K562 (cell line): ENCODE data around the gene TECRL. TPM values are rescaled to one million over a fixed set of nuclear protein-coding genes. Genes with fewer than 3 reads are reported as not detected.

Source experiments
- ATAC-seq: fragments of 200-7000 bp; cut with Tn5 transposase; 3 replicates; pipeline ENCODE4 v1.9.1; 2020; ENCODE audit warnings: moderate library complexity
- BruUV-seq: library from RNA; stranded (reverse); fragments of 400-500 nt; replicated peaks from 2 replicates; lab custom pipeline; 2021; lab: Mats Ljungman, UMichigan
- CTCF ChIA-PET: fragments of 300-600 bp; formaldehyde crosslinking; extraction: SDS; loops from one replicate; lab custom pipeline; 2021; ENCODE audit warnings: low intra/inter-chr PET ratio; lab: Yijun Ruan, JAX
- POLR2A ChIA-PET: fragments of 300-600, 350-650 bp; sonication (Branson Sonifier 250); formaldehyde crosslinking; extraction: SDS; loops from one replicate; lab custom pipeline; 2021; ENCODE audit warnings: antibody characterized with exemption, inconsistent platforms; lab: Yijun Ruan, JAX
- DNase-seq, 4 experiments: peaks; one replicate each; pipeline versions ENCODE4 v3.0.0 to v3.0.0-alpha.2; 2011 to 2018; ENCODE audit warnings: low spot score in 3 of 4, mixed read lengths in 3 of 4; ENCODE audit errors: extremely low read depth in 1 of 4
- FAIRE-seq: peaks from 2 replicates; lab custom pipeline; 2011; peaks lifted over from hg19 to GRCh38; lab: Jason Lieb, UNC
- H2AFZ ChIP-seq: 2 replicates; pipeline ENCODE4 v1.6.0; 2011; ENCODE audit warnings: low read depth, low read length, control low read depth, inconsistent platforms
- H3K27ac ChIP-seq: fragments of 200-600 bp; 3 replicates; pipeline ENCODE4 v1.8.0; 2011; ENCODE audit warnings: low read depth, mild to moderate bottlenecking, control low read depth, inconsistent platforms, low read length, moderate library complexity, mixed read lengths; ENCODE audit errors: extremely low read depth
- H3K27me3 ChIP-seq, 2 experiments: fragments of 300-600 bp in 1 of 2; 2 replicates in 1 of 2; 3 replicates in 1 of 2; pipeline versions ENCODE4 v1.6.0 to v1.8.0; 2011; ENCODE audit warnings: inconsistent platforms in 2 of 2, low read length in 2 of 2, mild to moderate bottlenecking in 1 of 2, mixed read lengths in 1 of 2, moderate library complexity in 1 of 2; ENCODE audit not compliant: control insufficient read depth in 2 of 2, insufficient read depth in 2 of 2
- H3K36me3 ChIP-seq: fragments of 300-600 bp; 3 replicates; pipeline ENCODE4 v1.8.0; 2011; ENCODE audit warnings: mild to moderate bottlenecking, low read length, inconsistent platforms; ENCODE audit not compliant: control insufficient read depth, insufficient read depth
- H3K4me1 ChIP-seq, 2 experiments: fragments of 200-600 bp in 1 of 2; replicated peaks in 1 of 2; 2 replicates in 1 of 2; 3 replicates in 1 of 2; pipeline versions ENCODE4 v1.5.1 to v1.8.0; 2011; ENCODE audit warnings: inconsistent platforms in 2 of 2, low read length in 2 of 2, mild to moderate bottlenecking in 1 of 2, mixed read lengths in 1 of 2, moderate library complexity in 1 of 2; ENCODE audit not compliant: control insufficient read depth in 2 of 2, insufficient read depth in 2 of 2
- H3K4me2 ChIP-seq: 2 replicates; pipeline ENCODE4 v1.6.1; 2011; ENCODE audit warnings: low read length, control low read depth, inconsistent platforms, mixed read lengths; ENCODE audit not compliant: insufficient read depth
- H3K4me3 ChIP-seq: fragments of 200-600 bp; sonication (generic), shearing (Covaris generic); 2 replicates; pipeline ENCODE4 v1.5.1; 2016; ENCODE audit warnings: control low read depth, inconsistent platforms
- H3K79me2 ChIP-seq: fragments of 200-600 bp; 3 replicates; pipeline ENCODE4 v1.8.0; 2011; ENCODE audit warnings: low read length, inconsistent platforms; ENCODE audit not compliant: control insufficient read depth, insufficient read depth
- H3K9ac ChIP-seq, 2 experiments: 2 replicates each; pipeline versions ENCODE4 v1.6.0 to v1.6.1; 2011; ENCODE audit warnings: low read depth in 2 of 2, low read length in 2 of 2, control low read depth in 1 of 2, inconsistent platforms in 1 of 2, mild to moderate bottlenecking in 1 of 2, mixed read lengths in 1 of 2; ENCODE audit not compliant: insufficient read depth in 1 of 2
- H3K9me1 ChIP-seq: one replicate; pipeline ENCODE4 v1.6.0; 2011; ENCODE audit warnings: inconsistent platforms, mild to moderate bottlenecking, low read length, moderate library complexity; ENCODE audit not compliant: control insufficient read depth, insufficient read depth
- H3K9me3 ChIP-seq: replicated peaks from 2 replicates; pipeline ENCODE4 v1.5.1; 2011; ENCODE audit warnings: low read depth, low read length, inconsistent platforms; ENCODE audit not compliant: control insufficient read depth, insufficient read depth
- H4K20me1 ChIP-seq: replicated peaks from 2 replicates; pipeline ENCODE4 v1.6.1; 2011; ENCODE audit warnings: low read length, inconsistent platforms, mixed read lengths; ENCODE audit not compliant: control insufficient read depth, insufficient read depth
- ELF4 ChIP-seq: fragments of 450-650 bp; formaldehyde crosslinking; IDR thresholded peaks from 2 replicates; pipeline ENCODE4 v1.4.0; 2022; ENCODE audit warnings: missing genetic modification characterization
- HCFC1 ChIP-seq: IDR thresholded peaks from 2 replicates; pipeline ENCODE4 v1.6.1; 2012; ENCODE audit warnings: low read depth, low read length, improper control_type of control experiment
- KDM5B ChIP-seq: fragments of 200-600 bp; sonication (generic); IDR thresholded peaks from 2 replicates; pipeline ENCODE4 v1.6.1; 2012; ENCODE audit warnings: low read depth, mild to moderate bottlenecking, moderate library complexity, low read length, control low read depth, inconsistent platforms; ENCODE audit not compliant: insufficient replicate concordance
- MED1 ChIP-seq: sonication (generic); formaldehyde crosslinking; IDR thresholded peaks from 2 replicates; pipeline ENCODE4 v1.8.1; 2023; ENCODE audit warnings: missing genetic modification reagents, borderline replicate concordance
- RAD51 ChIP-seq: fragments of 450-650 bp; IDR thresholded peaks from 2 replicates; pipeline ENCODE4 v1.7.1; 2016; ENCODE audit warnings: low read depth, mild to moderate bottlenecking, borderline replicate concordance
- SP2 ChIP-seq: IDR thresholded peaks from 2 replicates; pipeline ENCODE4 v1.6.1; 2011; ENCODE audit warnings: mild to moderate bottlenecking, low read depth, low read length, moderate library complexity; ENCODE audit not compliant: poor library complexity, severe bottlenecking; ENCODE audit errors: extremely low read depth
- SRSF1 ChIP-seq: fragments of 200-400 bp; formaldehyde crosslinking; IDR thresholded peaks from 2 replicates; pipeline ENCODE4 v1.6.1; 2017; ENCODE audit warnings: mild to moderate bottlenecking, low read depth, low read length, moderate library complexity
- ZNF639 ChIP-seq, 2 experiments: fragments of 200-800 bp in 1 of 2; sonication (Bioruptor generic) in 1 of 2; sonication (generic) in 1 of 2; formaldehyde crosslinking in 1 of 2; IDR thresholded peaks in 1 of 2; conservative IDR thresholded peaks in 1 of 2; 2 replicates each; pipeline versions ENCODE4 v1.5.0 to v1.6.1; 2016 to 2020; ENCODE audit warnings: missing compliant biosample characterization in 1 of 2, missing genetic modification characterization in 1 of 2, missing genetic modification reagents in 1 of 2
- WGBS: fragments of 100-300 bp; shearing (Covaris generic); methylation state at CpG from one replicate; pipeline ENCODE4 v1.1.6; 2016; ENCODE audit warnings: low coverage, mixed read lengths; ENCODE audit not compliant: insufficient coverage; ENCODE audit errors: missing lambda C conversion rate; 5-methylcytosine and 5-hydroxymethylcytosine counted together
- in situ Hi-C: fragments of 300-500 bp; cut with MboI; formaldehyde crosslinking; loops from 4 replicates; pipeline ENCODE4 v1.15.0; 2018; ENCODE audit warnings: inconsistent platforms, mixed read lengths
- intact Hi-C: fragments of 100-400 bp; cut with micrococcal nuclease; formaldehyde crosslinking; loops from 2 replicates; pipeline ENCODE4 v1.14.2; 2022
- polyA plus RNA-seq, 8 experiments: library from polyadenylated mRNA; depleted of rRNA in 4 of 8; stranded (reverse) in 5 of 8; unstranded in 3 of 8; fragments of >200 nt; fragmentation: Nextera tagmentation in 2 of 8; fragmentation: Illumina TruSeq in 1 of 8; extraction: Ambion mirVana in 2 of 8; extraction: Trizol in 1 of 8; gene quantifications; 2 replicates each; pipeline versions ENCODE4 v1.2.1 to v1.2.3, GENCODE V29; 2011 to 2014; ENCODE audit warnings: inconsistent platforms in 1 of 8, missing spikeins in 1 of 8
- total RNA-seq, 7 experiments: library from RNA; depleted of rRNA in 6 of 7; stranded (reverse); fragments of >200 nt in 6 of 7; fragmentation: Illumina TruSeq in 2 of 7; extraction: Trizol in 2 of 7; gene quantifications; 2 replicates each; pipeline versions ENCODE4 v1.2.1 to v1.2.3, GENCODE V29; 2011 to 2021; ENCODE audit warnings: low replicate concordance in 1 of 7

The TECRL gene
- total and polyA plus RNA-seq, 9 of the 15 experiments (the other 6 are each of a cell fraction or from before 2014, with no cell fraction given): not detected

GRCh38 chr4:64359489-64359888 is 49.8 kb downstream of the TECRL start:
- FAIRE-seq: no peak
- no peaks in the 10 kb centered on the region for H3K9me3 ChIP-seq
- POLR2A ChIA-PET: no interaction called here
- no peak overlapping the region for H3K4me2 ChIP-seq
- no peaks in the 10 kb centered on the region for H4K20me1 ChIP-seq
- CTCF ChIA-PET: no interaction called here
- no peaks in the 10 kb centered on the region for H3K79me2 ChIP-seq
- no TSS peak for BruUV-seq
- in situ Hi-C loops (no loop called here), intact Hi-C loops (no loop called here)
- TF ChIP-seq SRSF1 (no peak), HCFC1 (no peak), ZNF639 (CRISPR knock-in tag; conservative IDR thresholded peaks at IDR 0.05 in 1 of 2, IDR thresholded peaks at IDR 0.05 in 1 of 2) (no peak), SP2 (no peak), ELF4 (CRISPR knock-in tag) (no peak), RAD51 (no peak), MED1 (CRISPR knock-in tag) (no peak), KDM5B (no peak)
- H3K9me1 ChIP-seq: no peaks in the 10 kb centered on the region
- no peak for ATAC-seq
- DNase-seq: no peak
- H2AFZ ChIP-seq: no peak overlapping the region
- no peaks in the 10 kb centered on the region for H3K27me3 ChIP-seq
- no peak overlapping the region for H3K27ac ChIP-seq
- 3% methylated on average over 3 of the region's 3 CpGs for WGBS
- no peak overlapping the region for H3K9ac ChIP-seq
- no peaks in the 10 kb centered on the region for H3K4me1 ChIP-seq
- no peaks in the 10 kb centered on the region for H3K36me3 ChIP-seq
- H3K4me3 ChIP-seq: no peak overlapping the region
